T-helper 1 cell treated with Interleukin-12 subunit alpha and Interleukin-12 subunit beta and Interleukin-4 antibody, amounts not matched to agents 30 ng/mL and 1 ng/mL, for 36 hours (primary cell): Measurements from ENCODE around the gene TNXB. TPM values are rescaled to one million over a fixed set of nuclear protein-coding genes. Genes with fewer than 3 reads are reported as not detected.
"Not testable (repeated sequence)": the region's sequence is repeated elsewhere in the genome, so short reads cannot be mapped to it uniquely, and the experiment has no call there.

Source experiments
- intact Hi-C: fragments of 100-400 bp; cut with micrococcal nuclease; formaldehyde crosslinking; loops from one replicate; pipeline ENCODE4 v1.15.1; 2024
- total RNA-seq: library from RNA; stranded (reverse); gene quantifications from 2 replicates; pipeline ENCODE4 v1.2.3, GENCODE V29; 2022

TNXB gene
- total RNA-seq, 1 donor from 2014 or later: 6.1 TPM

DNA sequence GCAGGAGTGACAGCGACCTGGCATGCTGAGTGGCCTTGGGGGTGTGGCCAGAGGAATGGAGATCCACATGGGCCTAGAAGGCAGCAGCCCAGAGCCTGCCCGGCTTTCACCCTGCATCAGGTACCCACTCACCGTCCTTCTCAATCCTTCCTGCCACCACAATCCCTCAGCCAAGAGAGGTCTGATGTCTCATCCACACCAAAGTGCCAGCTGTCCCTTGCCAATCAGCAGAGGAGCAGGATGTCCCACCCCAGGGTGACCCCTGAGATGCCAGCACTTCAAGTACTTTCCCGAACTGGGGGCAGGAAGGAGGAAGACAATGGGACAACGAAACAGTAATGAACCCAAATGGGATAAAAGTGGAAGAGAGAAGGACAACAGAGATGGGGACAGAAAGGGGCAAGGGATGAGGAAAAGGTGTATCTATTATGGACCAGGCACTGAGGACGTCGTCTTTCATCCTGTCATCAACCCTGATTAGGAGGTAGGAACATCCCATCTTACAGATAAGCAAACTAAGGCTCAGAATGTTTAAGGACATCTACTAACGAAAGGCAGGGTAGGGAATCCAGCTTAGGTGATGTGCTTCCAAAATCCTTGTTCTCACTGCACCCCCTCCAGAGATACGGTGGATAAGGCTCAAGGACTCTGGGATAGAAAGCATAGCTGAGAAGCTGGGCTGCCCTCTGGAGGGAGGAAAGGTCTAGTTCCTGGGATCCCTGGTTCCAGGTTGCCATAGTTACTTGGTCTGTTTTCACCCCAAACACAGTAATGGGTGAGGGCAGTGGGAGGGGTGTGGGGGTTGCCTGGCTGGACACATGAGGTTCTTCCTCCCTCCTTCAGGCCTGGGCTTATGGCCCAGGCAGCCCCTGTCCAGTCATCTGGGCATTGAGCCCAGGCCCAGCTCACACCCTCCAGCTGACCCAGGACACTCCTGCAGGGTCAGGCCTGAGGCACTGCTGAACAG lies 4.5 kb upstream of the TNXB start:
- intact Hi-C loops: no loop called here

GRCh38 chr6:32112431-32112980 lies 3.4 kb upstream of the TNXB start:
- intact Hi-C loops: no loop called here

GRCh38 chr6:32111424-32112066 lies 2.4 kb upstream of the TNXB start:
- intact Hi-C loops: no loop called here

DNA sequence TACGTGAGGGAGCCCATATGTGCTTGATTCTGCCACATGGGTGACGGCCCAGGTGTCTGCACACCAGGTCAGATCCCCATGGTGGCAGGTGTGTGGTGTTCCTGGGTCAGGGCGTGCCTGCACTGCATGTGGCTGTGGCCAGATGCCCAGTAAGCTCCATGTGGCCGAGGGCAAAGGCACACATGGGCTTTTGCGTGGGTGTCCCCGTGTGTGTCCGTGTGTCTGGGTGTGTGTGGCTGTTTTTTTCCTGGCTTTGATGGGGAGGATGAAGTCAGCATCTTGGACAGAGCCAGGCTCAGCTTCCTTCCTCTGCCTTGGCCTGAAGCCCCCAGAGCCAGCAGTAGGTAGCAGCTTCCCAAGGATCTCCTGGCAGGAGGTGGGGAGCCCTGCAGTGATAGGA lies 1.5 kb upstream of the TNXB start:
- intact Hi-C loops: no loop called here

GRCh38 chr6:32109765-32110160 lies 625 bp upstream of the TNXB start:
- intact Hi-C loops: no loop called here

DNA sequence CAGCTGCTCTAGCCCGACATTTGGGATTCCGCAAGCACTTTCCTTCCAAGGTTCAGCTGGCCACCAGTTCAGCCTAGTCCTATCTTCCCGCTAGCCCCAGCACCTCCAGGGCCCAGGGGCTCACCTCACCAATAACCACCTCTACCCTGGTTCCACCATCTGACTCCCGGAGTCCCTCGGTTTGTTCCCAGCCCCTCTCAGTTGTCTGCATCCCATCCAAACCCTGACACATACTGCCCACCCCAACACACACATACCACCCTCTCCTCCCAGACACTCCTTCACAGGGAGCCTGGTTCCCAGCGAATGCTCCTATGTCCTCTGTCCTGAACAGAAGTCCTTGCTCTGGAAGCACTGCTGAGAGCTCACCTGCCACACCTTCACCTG lies 418 bp downstream of the TNXB start:
- intact Hi-C loops: no loop called here

- intact Hi-C loops: no loop called here
Observed at GRCh38 chr6:32108094-32108627, 977 bp downstream of the TNXB start.

DNA sequence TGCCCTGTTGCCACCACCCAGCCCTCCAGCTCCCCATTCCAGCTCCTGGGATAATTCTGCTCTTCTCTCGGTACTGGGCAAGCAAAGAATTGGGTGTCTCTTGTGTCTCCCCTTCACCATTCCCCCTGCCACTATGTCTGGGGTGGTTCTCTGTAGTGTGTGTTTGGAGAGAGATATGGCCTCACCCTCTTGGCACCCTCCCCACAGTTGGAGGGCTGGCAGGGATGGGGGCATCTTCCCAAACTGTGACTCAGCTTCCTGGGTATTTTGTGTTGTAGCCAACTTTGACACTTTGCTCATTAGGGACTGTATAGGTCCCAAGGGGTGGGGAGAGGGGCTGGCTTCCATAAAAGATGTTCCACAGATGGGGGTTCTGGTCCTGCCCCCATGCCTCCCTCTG lies 1.7 kb downstream of the TNXB start:
- intact Hi-C loops: no loop called here

GRCh38 chr6:32105433-32105832 lies 3.7 kb downstream of the TNXB start:
- intact Hi-C loops: no loop called here

DNA sequence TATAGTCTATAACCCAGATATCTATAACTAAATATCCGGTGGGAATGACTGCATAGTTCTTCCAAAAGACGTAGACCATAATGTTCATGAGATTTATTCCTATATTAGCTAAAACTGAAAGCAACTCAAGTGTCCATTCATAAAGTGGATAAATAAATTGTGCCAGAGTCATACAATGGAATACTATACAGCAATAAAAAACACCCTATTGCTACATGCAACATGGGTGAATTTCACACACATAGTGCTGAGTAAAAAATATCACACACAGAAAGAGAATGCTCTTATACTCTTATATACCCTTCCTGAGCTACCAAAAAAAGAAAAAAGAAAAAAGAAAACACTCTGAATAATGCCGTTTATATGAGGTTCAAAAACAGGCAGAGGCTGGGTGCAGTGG lies 6.9 kb downstream of the TNXB start:
- intact Hi-C loops: no loop called here

DNA sequence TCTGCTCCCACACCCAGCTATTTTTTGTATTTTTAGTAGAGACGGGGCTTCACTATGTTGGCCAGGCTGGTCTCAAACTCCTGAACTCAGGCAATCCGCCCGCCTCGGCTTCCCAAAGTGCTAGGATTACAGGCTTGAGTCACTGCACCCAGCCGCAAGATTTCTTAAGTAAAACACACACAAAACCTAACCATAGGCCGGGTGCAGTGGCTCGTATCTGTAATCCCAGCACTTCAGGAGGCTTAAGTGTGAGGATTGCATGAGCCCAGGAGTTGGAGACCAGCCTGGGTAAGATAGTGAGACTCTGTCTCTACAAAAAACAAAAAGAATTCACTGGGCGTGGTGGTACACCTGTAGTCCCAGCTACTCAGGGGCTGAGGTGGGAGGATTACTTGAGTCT lies 8.9 kb downstream of the TNXB start:
- intact Hi-C loops: not testable (repeated sequence)

GRCh38 chr6:32097364-32097763 lies 11.8 kb downstream of the TNXB start:
- intact Hi-C loops: no loop called here

DNA sequence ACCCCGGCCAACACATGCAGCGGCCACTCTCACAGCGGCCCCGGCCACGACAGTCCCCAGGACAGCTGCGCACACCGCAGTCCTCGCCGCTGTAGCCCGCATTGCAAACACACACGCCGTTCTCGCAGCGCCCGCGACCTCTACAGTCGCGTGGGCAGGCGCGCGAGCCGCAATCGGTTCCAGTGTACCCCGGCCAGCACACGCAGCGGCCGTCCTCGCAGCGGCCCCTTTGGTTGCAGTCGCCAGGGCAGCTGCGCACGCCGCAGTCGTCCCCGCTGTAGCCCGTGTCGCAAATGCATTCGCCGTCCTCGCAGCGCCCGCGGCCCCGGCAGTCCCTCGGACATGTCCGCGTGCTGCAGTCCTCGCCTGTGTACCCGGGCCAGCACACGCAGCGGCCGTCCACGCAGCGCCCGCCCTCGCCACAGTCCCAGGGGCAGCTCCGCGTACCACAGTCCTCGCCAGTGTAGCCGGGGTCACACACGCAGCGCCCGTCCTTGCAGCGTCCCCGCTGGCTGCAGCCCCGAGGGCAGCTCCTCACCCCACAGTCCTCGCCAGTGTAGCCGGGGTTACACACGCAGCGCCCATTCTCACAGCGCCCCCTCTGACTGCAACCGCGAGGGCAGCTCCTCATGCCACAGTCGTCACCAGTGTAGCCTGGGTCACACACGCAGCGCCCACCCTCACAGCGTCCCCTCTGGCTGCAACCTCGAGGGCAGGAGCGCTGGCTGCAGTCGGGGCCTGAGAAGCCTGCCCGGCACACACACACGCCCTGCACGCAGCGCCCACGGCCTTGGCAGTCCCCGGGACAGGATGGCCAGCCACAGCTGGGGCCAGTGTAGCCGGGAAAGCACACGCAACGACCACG lies 12.5 kb downstream of the TNXB start:
- intact Hi-C loops: no loop called here

GRCh38 chr6:32096087-32096393 lies 13.1 kb downstream of the TNXB start:
- intact Hi-C loops: no loop called here

- intact Hi-C loops: no loop called here
Observed at GRCh38 chr6:32095338-32096086, 13.6 kb downstream of the TNXB start.

- intact Hi-C loops: no loop called here
Observed at GRCh38 chr6:32092760-32093497, 16.2 kb downstream of the TNXB start.

- intact Hi-C loops: no loop called here
Observed at GRCh38 chr6:32089082-32089828, 19.9 kb downstream of the TNXB start.

GRCh38 chr6:32088487-32089049 lies 20.6 kb downstream of the TNXB start:
- intact Hi-C loops: no loop called here
